ENCODE measurements around the gene AGPAT1. TPM values are rescaled to one million over a fixed set of nuclear protein-coding genes. Genes with fewer than 3 reads are reported as not detected.

AGPAT1 gene
- total and polyA plus RNA-seq, 10 of the 15 experiments (the other 5 are each of a cell fraction or from before 2014, with no cell fraction given): 13.9 to 39.5 (median 24.7) TPM

DNA sequence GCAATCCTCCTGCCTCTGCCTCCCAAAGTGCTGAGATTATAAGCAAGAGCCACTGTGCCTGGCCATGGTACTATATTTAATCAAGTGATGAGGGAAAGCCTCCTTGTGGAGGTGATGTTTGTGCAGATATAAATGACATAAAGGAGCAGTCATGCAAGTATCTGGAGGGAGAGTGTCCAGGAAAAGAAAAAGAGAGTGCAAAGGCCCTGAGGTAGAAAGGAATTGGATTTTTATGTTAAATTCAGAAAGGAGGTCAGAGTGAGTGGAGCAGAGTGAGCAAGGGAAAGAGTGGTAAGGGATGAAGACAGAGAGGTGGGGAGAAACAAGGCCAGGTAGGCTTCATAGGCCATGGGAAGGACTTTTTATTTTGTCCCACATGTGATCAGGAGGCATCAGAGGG, 38.4 kb downstream of the AGPAT1 start:
- Histone ChIP-seq H3K4me3 (no peak overlapping the region), H3K4me1 (ENCODE audit: control insufficient read depth, insufficient read depth, low read length) (no peaks in the 10 kb centered on the region), H2AFZ (ENCODE audit: control insufficient read depth, low read depth, low read length) (no peak overlapping the region), H3K27ac (ENCODE audit: control insufficient read depth, insufficient read depth) (no peak overlapping the region), H3K4me2 (ENCODE audit: control insufficient read depth, insufficient read depth) (no peak overlapping the region), H4K20me1 (ENCODE audit: control insufficient read depth, insufficient read depth) (no peaks in the 10 kb centered on the region), H3K27me3 (replicated peaks in 1 of 2; ENCODE audit: control insufficient read depth in 2 of 2, insufficient read depth in 2 of 2, low read length in 1 of 2) (no peaks in the 10 kb centered on the region; a peak in 1 of 4 replicates), H3K79me2 (ENCODE audit: control insufficient read depth, insufficient read depth, low read length) (no peaks in the 10 kb centered on the region), H3K36me3 (ENCODE audit: control insufficient read depth in 2 of 2, insufficient read depth in 2 of 2, low read length in 1 of 2) (no peaks in the 10 kb centered on the region), H3K9me3 (replicated peaks; ENCODE audit: control insufficient read depth, insufficient read depth, low read length) (no peaks in the 10 kb centered on the region), H3K9ac (ENCODE audit: control insufficient read depth, insufficient read depth, low read length) (no peak overlapping the region)
- ChIA-PET CTCF (no interaction called here), RAD21 (ENCODE audit: unreplicated experiment) (no interaction called here), POLR2A (interaction anchor here (0.7 kb wide), 1 partner anchor 9 kb away, joined by 4 read pairs; no protein-coding TSS in a partner anchor), SMC1A (ENCODE audit: uncharacterized antibody, unreplicated experiment) (no interaction called here)
- FAIRE-seq (no peak), ATAC-seq (no peak), DNase-seq (ENCODE audit: low read depth, low spot score) (no peak)
- no peak for TF ChIP-seq EP300 (IDR thresholded peaks at IDR 0.05; ENCODE audit: borderline replicate concordance in 1 of 2, control insufficient read depth in 1 of 2, low read depth in 2 of 2, low read length in 2 of 2)
- BruUV-seq (replicated peaks): no TSS peak
- intact Hi-C loops (cut with micrococcal nuclease; ENCODE audit: unreplicated experiment): no loop called here
- in situ Hi-C loops (cut with MboI): no loop called here

DNA sequence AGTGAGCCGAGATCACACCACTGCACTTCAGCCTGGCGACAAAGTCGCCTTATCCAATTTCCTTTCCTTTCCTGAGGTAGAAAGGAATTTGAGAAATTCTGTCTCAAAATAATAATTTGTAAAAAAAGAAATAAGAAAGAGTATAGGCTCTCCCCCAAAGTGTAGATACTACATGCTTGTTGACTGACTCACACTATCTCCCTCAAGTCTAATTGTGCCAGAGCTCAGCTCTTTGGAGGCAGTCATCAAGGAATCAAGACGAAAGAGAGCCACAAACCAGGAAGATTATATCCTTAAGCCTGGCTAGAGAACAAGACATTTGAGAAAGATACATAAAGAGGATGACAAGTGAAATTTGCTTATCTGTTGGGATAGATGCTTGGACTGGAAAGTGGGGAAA, 42.1 kb downstream of the AGPAT1 start:
- Histone ChIP-seq H3K36me3 (ENCODE audit: control insufficient read depth in 2 of 2, insufficient read depth in 2 of 2, low read length in 1 of 2) (no peaks in the 10 kb centered on the region), H3K79me2 (ENCODE audit: control insufficient read depth, insufficient read depth, low read length) (peaks cover 3% of the 10 kb centered on the region), H3K4me1 (ENCODE audit: control insufficient read depth, insufficient read depth, low read length) (peaks cover 4% of the 10 kb centered on the region), H3K27ac (ENCODE audit: control insufficient read depth, insufficient read depth) (no peak overlapping the region), H2AFZ (ENCODE audit: control insufficient read depth, low read depth, low read length) (no peak overlapping the region), H3K9ac (ENCODE audit: control insufficient read depth, insufficient read depth, low read length) (no peak overlapping the region), H3K4me3 (no peak overlapping the region), H3K27me3 (replicated peaks in 1 of 2; ENCODE audit: control insufficient read depth in 2 of 2, insufficient read depth in 2 of 2, low read length in 1 of 2) (no peaks in the 10 kb centered on the region), H3K4me2 (ENCODE audit: control insufficient read depth, insufficient read depth) (no peak overlapping the region), H4K20me1 (ENCODE audit: control insufficient read depth, insufficient read depth) (no peaks in the 10 kb centered on the region), H3K9me3 (replicated peaks; ENCODE audit: control insufficient read depth, insufficient read depth, low read length) (no peaks in the 10 kb centered on the region)
- ChIA-PET POLR2A (no interaction called here), CTCF (no interaction called here), SMC1A (ENCODE audit: uncharacterized antibody, unreplicated experiment) (no interaction called here), RAD21 (ENCODE audit: unreplicated experiment) (no interaction called here)
- intact Hi-C loops (cut with micrococcal nuclease; ENCODE audit: unreplicated experiment): no loop called here
- FAIRE-seq (no peak), DNase-seq (ENCODE audit: low read depth, low spot score) (no peak), ATAC-seq (no peak)
- WGBS (ENCODE audit: insufficient coverage, insufficient replicate concordance, low lambda C conversion rate, missing lambda C conversion rate): 67% methylated on average over 4 of the region's 4 CpGs
- TF ChIP-seq SREBF2 (IDR thresholded peaks at IDR 0.05; ENCODE audit: low read length): no peak
- no peak for TF ChIP-seq CHD2 (IDR thresholded peaks at IDR 0.05; ENCODE audit: borderline replicate concordance, low read depth, low read length)
- TF ChIP-seq, protein P1, sequence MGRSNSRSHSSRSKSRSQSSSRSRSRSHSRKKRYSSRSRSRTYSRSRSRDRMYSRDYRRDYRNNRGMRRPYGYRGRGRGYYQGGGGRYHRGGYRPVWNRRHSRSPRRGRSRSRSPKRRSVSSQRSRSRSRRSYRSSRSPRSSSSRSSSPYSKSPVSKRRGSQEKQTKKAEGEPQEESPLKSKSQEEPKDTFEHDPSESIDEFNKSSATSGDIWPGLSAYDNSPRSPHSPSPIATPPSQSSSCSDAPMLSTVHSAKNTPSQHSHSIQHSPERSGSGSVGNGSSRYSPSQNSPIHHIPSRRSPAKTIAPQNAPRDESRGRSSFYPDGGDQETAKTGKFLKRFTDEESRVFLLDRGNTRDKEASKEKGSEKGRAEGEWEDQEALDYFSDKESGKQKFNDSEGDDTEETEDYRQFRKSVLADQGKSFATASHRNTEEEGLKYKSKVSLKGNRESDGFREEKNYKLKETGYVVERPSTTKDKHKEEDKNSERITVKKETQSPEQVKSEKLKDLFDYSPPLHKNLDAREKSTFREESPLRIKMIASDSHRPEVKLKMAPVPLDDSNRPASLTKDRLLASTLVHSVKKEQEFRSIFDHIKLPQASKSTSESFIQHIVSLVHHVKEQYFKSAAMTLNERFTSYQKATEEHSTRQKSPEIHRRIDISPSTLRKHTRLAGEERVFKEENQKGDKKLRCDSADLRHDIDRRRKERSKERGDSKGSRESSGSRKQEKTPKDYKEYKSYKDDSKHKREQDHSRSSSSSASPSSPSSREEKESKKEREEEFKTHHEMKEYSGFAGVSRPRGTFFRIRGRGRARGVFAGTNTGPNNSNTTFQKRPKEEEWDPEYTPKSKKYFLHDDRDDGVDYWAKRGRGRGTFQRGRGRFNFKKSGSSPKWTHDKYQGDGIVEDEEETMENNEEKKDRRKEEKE (IDR thresholded peaks at IDR 0.05): no peak
- TF ChIP-seq CBX3 (IDR thresholded peaks at IDR 0.05; ENCODE audit: borderline replicate concordance, low read depth): no peak
- TF ChIP-seq RAD51 (IDR thresholded peaks at IDR 0.05): no peak
- TF ChIP-seq, protein P2, sequence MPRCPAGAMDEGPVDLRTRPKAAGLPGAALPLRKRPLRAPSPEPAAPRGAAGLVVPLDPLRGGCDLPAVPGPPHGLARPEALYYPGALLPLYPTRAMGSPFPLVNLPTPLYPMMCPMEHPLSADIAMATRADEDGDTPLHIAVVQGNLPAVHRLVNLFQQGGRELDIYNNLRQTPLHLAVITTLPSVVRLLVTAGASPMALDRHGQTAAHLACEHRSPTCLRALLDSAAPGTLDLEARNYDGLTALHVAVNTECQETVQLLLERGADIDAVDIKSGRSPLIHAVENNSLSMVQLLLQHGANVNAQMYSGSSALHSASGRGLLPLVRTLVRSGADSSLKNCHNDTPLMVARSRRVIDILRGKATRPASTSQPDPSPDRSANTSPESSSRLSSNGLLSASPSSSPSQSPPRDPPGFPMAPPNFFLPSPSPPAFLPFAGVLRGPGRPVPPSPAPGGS (IDR thresholded peaks at IDR 0.05; ENCODE audit: borderline replicate concordance, insufficient read depth, low read depth, low read length, poor library complexity, severe bottlenecking): no peak
- TF ChIP-seq HDAC2 (IDR thresholded peaks at IDR 0.05): no peak
- TF ChIP-seq ZNF622 (IDR thresholded peaks at IDR 0.05): no peak
- TF ChIP-seq ZNF217 (IDR thresholded peaks at IDR 0.05): no peak
- BruUV-seq (replicated peaks): no TSS peak
- in situ Hi-C loops (cut with MboI): no loop called here

Data from GM12878 (cell line).